ENCODE measurements around the gene SLC41A1.

GRCh38 chr1:205861540-205861939 is 48.5 kb upstream of the SLC41A1 start:
- TF ChIP-seq, protein P1, sequence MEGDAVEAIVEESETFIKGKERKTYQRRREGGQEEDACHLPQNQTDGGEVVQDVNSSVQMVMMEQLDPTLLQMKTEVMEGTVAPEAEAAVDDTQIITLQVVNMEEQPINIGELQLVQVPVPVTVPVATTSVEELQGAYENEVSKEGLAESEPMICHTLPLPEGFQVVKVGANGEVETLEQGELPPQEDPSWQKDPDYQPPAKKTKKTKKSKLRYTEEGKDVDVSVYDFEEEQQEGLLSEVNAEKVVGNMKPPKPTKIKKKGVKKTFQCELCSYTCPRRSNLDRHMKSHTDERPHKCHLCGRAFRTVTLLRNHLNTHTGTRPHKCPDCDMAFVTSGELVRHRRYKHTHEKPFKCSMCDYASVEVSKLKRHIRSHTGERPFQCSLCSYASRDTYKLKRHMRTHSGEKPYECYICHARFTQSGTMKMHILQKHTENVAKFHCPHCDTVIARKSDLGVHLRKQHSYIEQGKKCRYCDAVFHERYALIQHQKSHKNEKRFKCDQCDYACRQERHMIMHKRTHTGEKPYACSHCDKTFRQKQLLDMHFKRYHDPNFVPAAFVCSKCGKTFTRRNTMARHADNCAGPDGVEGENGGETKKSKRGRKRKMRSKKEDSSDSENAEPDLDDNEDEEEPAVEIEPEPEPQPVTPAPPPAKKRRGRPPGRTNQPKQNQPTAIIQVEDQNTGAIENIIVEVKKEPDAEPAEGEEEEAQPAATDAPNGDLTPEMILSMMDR (IDR thresholded peaks at IDR 0.05), result no peak
- TF ChIP-seq EP300 (IDR thresholded peaks at IDR 0.05) (no peak), POLR2AphosphoS5 (IDR thresholded peaks at IDR 0.05) (no peak)
